Keratinocyte (primary cell): ENCODE data around the gene EFCAB6. TPM values are rescaled to one million over a fixed set of nuclear protein-coding genes. Genes with fewer than 3 reads are reported as not detected.

Experiments used
- DNase-seq: peaks from one replicate; pipeline ENCODE4 v3.0.0-alpha.2; 2011; ENCODE audit warnings: low read depth, missing footprints, low spot score
- FAIRE-seq: peaks from 2 replicates; lab custom pipeline; 2011; peaks lifted over from hg19 to GRCh38; lab: Jason Lieb, UNC
- H2AFZ ChIP-seq: 2 replicates; pipeline ENCODE4 v1.6.0; 2012; ENCODE audit warnings: low read length, control low read depth, inconsistent platforms; ENCODE audit not compliant: control insufficient read depth
- H3K27ac ChIP-seq: 2 replicates; pipeline ENCODE4 v1.5.1; 2011; ENCODE audit warnings: low read length; ENCODE audit not compliant: control insufficient read depth, insufficient read depth
- H3K27me3 ChIP-seq: 3 replicates; pipeline ENCODE4 v1.6.0; 2011; ENCODE audit warnings: low read length; ENCODE audit not compliant: control insufficient read depth, insufficient read depth; ENCODE audit errors: extremely low read depth
- H3K36me3 ChIP-seq, 2 experiments: 2 replicates in 1 of 2; 3 replicates in 1 of 2; pipeline ENCODE4 v1.5.1; 2011; ENCODE audit warnings: low read length in 2 of 2, mild to moderate bottlenecking in 1 of 2; ENCODE audit not compliant: control insufficient read depth in 2 of 2, insufficient read depth in 2 of 2; ENCODE audit errors: extremely low read depth in 1 of 2
- H3K4me1 ChIP-seq: 3 replicates; pipeline ENCODE4 v1.5.1; 2011; ENCODE audit warnings: low read length; ENCODE audit not compliant: control insufficient read depth, insufficient read depth; ENCODE audit errors: extremely low read depth
- H3K4me2 ChIP-seq: 3 replicates; pipeline ENCODE4 v1.6.0; 2011; ENCODE audit warnings: low read depth, low read length; ENCODE audit not compliant: control insufficient read depth, insufficient read depth; ENCODE audit errors: extremely low read depth
- H3K4me3 ChIP-seq, 3 experiments: fragments of 200-600 bp in 1 of 3; sonication (generic) in 1 of 3; 2 replicates in 2 of 3; 3 replicates in 1 of 3; pipeline ENCODE4 v1.5.1; 2011 to 2016; ENCODE audit warnings: low read length in 3 of 3, mild to moderate bottlenecking in 3 of 3, control low read depth in 2 of 3, inconsistent platforms in 1 of 3, low read depth in 1 of 3, mixed read lengths in 1 of 3, mixed run types in 1 of 3, moderate library complexity in 1 of 3; ENCODE audit not compliant: control insufficient read depth in 2 of 3, insufficient read depth in 2 of 3; ENCODE audit errors: extremely low read depth in 1 of 3
- H3K79me2 ChIP-seq: 2 replicates; pipeline ENCODE4 v1.6.0; 2012; ENCODE audit warnings: low read length; ENCODE audit not compliant: control insufficient read depth, insufficient read depth
- H3K9ac ChIP-seq: 3 replicates; pipeline ENCODE4 v1.6.0; 2011; ENCODE audit warnings: low read length; ENCODE audit not compliant: control insufficient read depth, insufficient read depth; ENCODE audit errors: extremely low read depth
- H3K9me1 ChIP-seq: 3 replicates; pipeline ENCODE4 v1.6.0; 2011; ENCODE audit warnings: low read length; ENCODE audit not compliant: control insufficient read depth, insufficient read depth; ENCODE audit errors: extremely low read depth
- H3K9me3 ChIP-seq: 2 replicates; pipeline ENCODE4 v1.5.1; 2012; ENCODE audit warnings: low read depth, low read length; ENCODE audit not compliant: control insufficient read depth
- H4K20me1 ChIP-seq: 3 replicates; pipeline ENCODE4 v1.6.0; 2011; ENCODE audit warnings: low read length; ENCODE audit not compliant: control insufficient read depth, insufficient read depth; ENCODE audit errors: extremely low read depth
- CTCF ChIP-seq, 3 experiments: IDR thresholded peaks in 1 of 3; conservative IDR thresholded peaks in 1 of 3; optimal IDR thresholded peaks in 1 of 3; 2 replicates in 2 of 3; 3 replicates in 1 of 3; pipeline versions ENCODE3 to v1.5.1; 2011; ENCODE audit warnings: low read length in 3 of 3, mild to moderate bottlenecking in 3 of 3, moderate library complexity in 2 of 3, control low read depth in 1 of 3, inconsistent platforms in 1 of 3; ENCODE audit not compliant: insufficient read depth in 2 of 3; ENCODE audit errors: extremely low read depth in 1 of 3
- EZH2 ChIP-seq: IDR thresholded peaks from one replicate; pipeline ENCODE4 v1.6.1; 2012; ENCODE audit warnings: inconsistent platforms, mild to moderate bottlenecking, low read length, moderate library complexity
- dilution Hi-C: fragments of 300-500 bp; cut with MboI; formaldehyde crosslinking; loops from one replicate; pipeline ENCODE4 v1.7.0; 2020; ENCODE audit warnings: low sequenced_read_pairs; ENCODE audit not compliant: extremely low pct_ligation_motif_present
- polyA plus RNA-seq, 5 experiments: library from polyadenylated mRNA; depleted of rRNA in 3 of 5; stranded (reverse) in 3 of 5; stranded (forward) in 1 of 5; unstranded in 1 of 5; fragments of >200 nt; gene quantifications; 1 replicate in 1 of 5; 2 replicates in 3 of 5; 3 replicates in 1 of 5; pipeline versions ENCODE4 v1.2.1 to v1.2.3, GENCODE V29; 2011 to 2012; ENCODE audit warnings: missing spikeins in 2 of 5, low read depth in 1 of 5, low replicate concordance in 1 of 5

The EFCAB6 gene
- polyA plus RNA-seq, 1 donor (not counting 4 experiments of a cell fraction or from before 2014, with no cell fraction given) = 0.18 TPM

- H3K27ac ChIP-seq = no peak overlapping the region
- no peak for FAIRE-seq
- dilution Hi-C loops = no loop called here
- H3K9me1 ChIP-seq = no peaks in the 10 kb centered on the region
- no peak overlapping the region for H3K4me2 ChIP-seq
- no peak overlapping the region for H2AFZ ChIP-seq
- no peak overlapping the region for H3K4me3 ChIP-seq
- no peaks in the 10 kb centered on the region for H3K36me3 ChIP-seq
- no peak for DNase-seq
- H3K9me3 ChIP-seq = no peaks in the 10 kb centered on the region
- TF ChIP-seq EZH2 (no peak), CTCF (optimal IDR thresholded peaks at IDR 0.05 in 1 of 3, IDR thresholded peaks at IDR 0.05 in 1 of 3, conservative IDR thresholded peaks at IDR 0.05 in 1 of 3; ENCODE audit: extremely low read depth in 1 of 3, insufficient read depth in 2 of 3, low read length in 3 of 3) (no peak)
- no peaks in the 10 kb centered on the region for H3K4me1 ChIP-seq
- no peaks in the 10 kb centered on the region for H3K79me2 ChIP-seq
- no peaks in the 10 kb centered on the region for H3K27me3 ChIP-seq
- no peaks in the 10 kb centered on the region for H4K20me1 ChIP-seq
- H3K9ac ChIP-seq = no peak overlapping the region
These were observed 89.7 kb downstream of the EFCAB6 start for GRCh38 chr22:43722444-43722843.

- Histone ChIP-seq H3K27me3 (no peaks in the 10 kb centered on the region), H3K9me1 (no peaks in the 10 kb centered on the region), H3K9me3 (no peaks in the 10 kb centered on the region), H3K4me1 (no peaks in the 10 kb centered on the region), H4K20me1 (no peaks in the 10 kb centered on the region), H3K36me3 (no peaks in the 10 kb centered on the region), H3K79me2 (no peaks in the 10 kb centered on the region), H3K4me3 (no peak overlapping the region), H3K27ac (no peak overlapping the region), H3K9ac (no peak overlapping the region), H2AFZ (no peak overlapping the region), H3K4me2 (no peak overlapping the region)
- FAIRE-seq = no peak
- TF ChIP-seq CTCF (optimal IDR thresholded peaks at IDR 0.05 in 1 of 3, IDR thresholded peaks at IDR 0.05 in 1 of 3, conservative IDR thresholded peaks at IDR 0.05 in 1 of 3; ENCODE audit: extremely low read depth in 1 of 3, insufficient read depth in 2 of 3, low read length in 3 of 3) (no peak), EZH2 (no peak)
- dilution Hi-C loops = no loop called here
- no peak for DNase-seq
These were observed 91.4 kb downstream of the EFCAB6 start for GRCh38 chr22:43720716-43721115.
